GM21723 (cell line): ENCODE data around the gene SAMD10.
A peak's percentile ranks its signal among the peaks of the same experiment; 100 is the strongest.
"Not testable (repeated sequence)": the region's sequence is repeated elsewhere in the genome, so short reads cannot be mapped to it uniquely, and the experiment has no call there.

Experiments used
- ATAC-seq: cut with Tn5 transposase; IDR thresholded peaks from one replicate; pipeline ENCODE4 v1.9.1; 2021; ENCODE audit warnings: mild to moderate bottlenecking, moderate library complexity; ENCODE audit not compliant: unreplicated experiment

The SAMD10 gene

DNA sequence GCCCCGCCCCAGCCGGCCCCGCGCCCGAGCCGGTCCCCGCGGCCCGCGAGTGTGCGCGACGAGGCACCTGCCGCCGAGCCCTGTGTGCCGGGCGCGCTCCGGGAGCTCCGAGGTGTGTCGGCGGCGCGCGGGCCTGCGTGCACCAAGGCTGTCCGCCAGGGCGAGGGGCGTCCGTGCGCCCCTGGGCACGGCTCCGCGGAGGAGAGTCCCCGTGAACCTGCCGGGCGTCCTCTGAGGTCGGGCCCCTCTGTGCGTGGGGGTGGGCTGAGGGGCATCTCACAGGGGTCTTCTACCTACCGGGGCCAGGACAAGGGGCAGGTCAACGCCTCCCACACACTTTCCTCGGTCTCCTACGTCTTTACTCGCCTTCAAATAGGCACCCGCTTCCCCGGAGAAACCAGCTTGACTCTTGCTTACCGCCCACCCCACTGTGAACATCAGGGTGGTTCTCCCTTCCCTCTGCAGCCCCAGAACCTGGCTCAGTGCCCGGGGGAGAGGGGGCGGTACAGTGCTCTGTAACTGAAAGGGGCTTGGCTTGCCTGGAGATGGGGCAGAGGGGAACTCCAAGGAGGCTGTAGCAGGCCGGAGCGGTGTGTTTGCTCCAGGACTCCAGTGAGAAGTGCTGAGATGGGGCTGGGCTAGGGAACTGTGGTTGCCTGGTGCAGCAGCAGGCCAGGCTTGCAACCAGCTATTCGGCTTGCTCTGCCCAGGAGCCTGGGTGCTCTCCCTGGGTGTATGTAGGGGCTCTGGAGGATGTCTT lies at the start of gene SAMD10:
Gene SAMD10 (minus strand): TSS at position 86 of the 760 bp plus-strand sequence. CDS start 175 bp downstream, outside the sequence.
- peak; percentile 37 for ATAC-seq

DNA sequence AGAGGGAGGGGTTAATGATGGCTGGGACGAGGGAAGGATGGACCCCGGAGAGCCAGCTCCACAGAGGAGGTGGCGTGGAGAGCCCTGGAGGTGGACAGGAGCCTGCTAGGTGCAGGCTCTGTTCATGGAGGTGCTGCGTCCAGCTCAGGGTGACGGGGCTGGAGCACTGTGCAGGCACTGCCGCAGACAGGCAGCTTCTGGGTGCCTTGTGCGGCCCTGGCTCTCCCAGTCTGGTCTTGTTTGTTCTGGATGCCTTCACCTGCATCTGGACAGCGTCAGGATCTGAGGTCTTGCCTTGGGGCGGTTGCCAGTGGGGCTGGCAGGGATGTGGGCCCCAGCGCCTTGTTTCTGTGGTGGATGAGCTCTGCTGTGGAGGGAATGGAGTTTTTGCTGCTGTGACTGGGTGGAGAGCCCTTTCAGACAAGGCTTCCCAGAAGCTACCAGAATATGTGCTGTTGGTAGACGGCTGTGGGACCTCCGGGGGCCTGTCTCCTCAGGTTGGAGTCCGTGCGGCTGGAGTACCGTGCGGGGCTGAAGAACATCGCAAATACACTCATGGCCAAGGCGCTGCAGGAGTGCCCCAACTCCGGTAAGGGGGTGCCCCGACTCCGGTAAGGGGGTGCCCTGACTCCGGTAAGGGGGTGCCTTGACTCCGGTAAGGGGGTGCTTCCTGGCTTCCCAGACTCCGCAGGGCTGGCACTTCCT lies 48.7 kb upstream of the SAMD10 start:
- ATAC-seq: no peak

DNA sequence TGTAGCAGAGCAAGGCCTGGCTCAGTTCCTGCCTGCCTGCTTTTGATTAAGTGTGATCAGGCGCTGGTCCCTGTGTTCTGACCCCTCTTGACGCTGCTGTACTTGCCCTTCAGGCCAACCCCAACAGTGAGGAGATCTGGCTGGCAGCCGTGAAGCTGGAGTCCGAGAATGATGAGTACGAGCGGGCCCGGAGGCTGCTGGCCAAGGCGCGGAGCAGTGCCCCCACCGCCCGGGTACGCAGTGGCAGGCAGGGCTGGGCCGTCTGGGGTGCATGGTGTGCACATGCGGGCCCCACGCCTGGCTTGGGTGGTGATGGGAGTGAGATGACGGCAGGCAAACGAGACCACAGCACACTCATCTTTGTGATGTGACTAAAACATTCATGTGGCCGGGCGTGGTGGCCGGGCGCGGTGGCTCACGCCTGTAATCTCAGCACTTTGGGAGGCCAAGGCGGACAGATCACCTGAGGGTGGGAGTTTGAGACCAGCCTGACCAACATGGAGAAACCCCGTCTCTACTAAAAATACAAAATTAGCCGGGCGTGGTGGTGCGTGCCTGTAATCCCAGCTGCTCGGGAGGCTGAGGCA lies 46.5 kb upstream of the SAMD10 start:
- ATAC-seq: no peak

DNA sequence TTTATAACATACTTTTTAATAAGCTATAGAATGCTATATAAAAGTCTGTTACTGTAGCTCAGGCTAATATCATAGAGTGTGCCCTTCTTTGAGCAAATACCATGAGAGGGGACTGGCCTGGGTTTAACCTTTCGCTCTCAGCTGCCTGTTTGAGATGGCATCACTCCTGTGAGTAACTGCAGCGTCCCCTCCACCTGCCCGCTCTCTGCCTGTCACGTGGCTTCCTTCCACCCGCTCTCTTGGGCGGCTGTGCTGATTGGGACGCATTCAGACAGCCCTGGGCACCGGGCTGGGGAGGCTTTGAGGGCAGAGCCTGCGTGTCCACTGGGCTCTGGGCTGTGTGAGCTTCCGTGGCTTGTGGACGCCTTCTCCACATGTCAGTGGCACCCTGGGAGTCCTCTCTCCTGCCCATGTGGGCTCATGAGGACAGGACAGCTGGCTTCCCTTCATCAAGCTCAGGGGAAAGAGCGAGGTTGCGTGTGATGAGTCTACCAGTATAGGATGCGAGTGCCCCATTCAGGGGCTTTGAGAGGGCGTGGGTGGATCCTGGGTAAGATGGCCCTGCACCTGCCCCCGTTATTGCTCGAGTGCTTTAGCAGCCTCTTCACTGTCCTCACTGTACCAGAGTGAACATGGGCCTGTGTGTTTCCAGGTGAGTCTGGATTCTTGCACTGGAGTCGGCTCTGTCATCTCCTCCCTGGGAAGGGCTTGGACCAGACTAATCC lies 45.8 kb upstream of the SAMD10 start:
- ATAC-seq: no peak

DNA sequence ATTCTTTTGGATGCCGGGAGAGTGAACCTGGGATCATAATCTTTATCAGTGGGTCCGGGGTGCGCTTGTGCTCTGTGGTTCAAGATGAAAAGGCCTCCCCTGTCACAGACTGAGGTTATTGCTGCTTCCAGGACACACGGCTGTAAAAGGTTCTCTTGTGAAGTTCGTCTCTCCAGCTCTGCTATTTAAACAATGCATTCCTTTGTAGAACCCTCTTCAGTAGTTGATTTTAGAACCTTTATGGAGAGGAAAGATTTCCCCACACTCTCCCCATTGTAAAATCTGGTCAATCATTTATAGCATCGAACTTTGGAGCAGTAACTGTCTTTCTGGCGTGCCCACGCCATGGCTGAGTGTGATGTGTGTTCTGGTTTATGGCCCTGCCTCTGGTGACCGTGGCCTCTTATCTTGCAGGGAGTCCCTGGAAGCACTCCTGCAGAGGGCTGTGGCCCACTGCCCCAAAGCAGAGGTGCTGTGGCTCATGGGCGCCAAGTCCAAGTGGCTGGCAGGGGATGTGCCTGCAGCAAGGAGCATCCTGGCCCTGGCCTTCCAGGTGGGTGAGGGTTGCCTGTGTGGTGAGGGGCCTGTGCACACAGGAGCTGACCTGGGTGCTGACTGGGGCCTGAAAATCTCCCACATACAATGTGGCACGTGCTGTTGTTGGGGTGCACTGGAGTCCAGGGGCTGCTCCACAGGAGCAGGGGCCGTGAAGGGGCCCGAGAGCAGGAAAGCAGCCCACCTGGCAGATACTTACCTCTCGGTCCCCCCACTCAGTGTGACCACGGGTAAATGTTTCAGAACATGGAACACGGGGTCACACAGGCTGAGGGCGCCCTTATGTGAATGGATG lies 44.9 kb upstream of the SAMD10 start:
- no peak for ATAC-seq

DNA sequence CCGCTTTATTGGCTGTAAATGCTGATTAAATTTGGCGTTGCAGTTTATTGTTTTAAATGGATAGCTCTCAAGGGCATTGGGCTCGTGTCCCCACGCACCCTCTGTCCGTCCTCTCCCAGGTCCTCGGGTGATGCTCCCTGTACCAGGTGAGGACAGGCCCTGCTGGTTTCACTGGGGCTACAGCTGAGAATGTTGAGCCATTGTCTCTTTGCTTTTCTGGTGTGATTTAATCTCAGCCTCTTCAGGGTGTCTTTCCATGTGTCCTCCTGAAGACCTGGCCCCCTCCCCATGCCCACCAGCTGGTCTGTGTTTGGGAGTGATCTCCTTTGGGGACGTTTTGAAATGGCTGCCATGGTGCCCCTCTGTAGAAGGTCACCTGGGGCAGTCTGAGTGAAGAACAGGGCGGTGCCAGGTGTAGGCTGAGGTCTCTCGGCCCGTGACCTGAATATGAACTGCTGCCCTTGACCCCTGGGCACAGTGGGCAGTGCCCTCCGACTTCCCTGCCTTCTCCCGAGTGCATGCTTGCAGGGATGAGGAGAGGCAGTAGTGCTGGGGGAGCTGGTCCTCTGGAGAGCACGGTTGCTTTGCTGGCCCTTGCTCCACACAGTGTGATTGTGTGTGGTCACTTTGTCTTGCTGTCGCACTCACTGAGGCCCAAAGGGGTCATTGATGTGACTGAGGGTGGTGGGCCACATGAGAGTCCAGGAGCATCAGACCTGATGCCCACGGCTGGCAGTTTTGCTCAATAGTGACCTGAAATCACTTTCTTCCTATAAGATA lies 44.1 kb upstream of the SAMD10 start:
- ATAC-seq: no peak

DNA sequence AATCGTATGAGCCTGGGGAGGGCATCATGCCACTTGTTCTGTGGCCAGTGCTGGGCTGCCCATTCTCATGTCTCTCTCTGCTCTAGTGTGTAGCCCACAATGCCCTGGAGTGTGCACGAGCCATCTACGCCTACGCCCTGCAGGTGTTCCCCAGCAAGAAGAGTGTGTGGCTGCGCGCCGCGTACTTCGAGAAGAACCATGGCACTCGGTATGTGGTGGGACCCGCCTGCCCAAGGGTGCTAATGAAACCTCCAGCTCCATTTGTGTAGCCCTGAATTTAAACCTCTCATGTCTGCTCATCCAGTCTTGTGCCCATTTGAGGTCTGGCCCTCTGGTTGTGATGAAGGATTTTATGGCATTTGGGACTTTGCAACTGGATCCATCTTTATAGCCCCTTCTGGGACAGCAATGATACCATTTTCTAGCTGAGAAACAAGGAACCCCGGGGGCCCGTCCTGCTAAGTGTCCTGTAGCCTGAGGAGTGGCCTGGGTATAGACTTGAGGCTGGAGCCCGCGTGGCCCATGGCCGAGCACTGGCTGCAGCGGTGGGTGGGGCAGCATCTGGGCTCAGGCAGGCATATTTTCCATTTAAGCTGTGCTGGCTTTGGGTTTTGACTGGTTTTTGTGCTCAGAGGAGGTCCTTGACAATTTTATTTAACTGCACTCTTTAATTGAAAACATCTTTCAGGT lies 43.4 kb upstream of the SAMD10 start:
- no peak for ATAC-seq

DNA sequence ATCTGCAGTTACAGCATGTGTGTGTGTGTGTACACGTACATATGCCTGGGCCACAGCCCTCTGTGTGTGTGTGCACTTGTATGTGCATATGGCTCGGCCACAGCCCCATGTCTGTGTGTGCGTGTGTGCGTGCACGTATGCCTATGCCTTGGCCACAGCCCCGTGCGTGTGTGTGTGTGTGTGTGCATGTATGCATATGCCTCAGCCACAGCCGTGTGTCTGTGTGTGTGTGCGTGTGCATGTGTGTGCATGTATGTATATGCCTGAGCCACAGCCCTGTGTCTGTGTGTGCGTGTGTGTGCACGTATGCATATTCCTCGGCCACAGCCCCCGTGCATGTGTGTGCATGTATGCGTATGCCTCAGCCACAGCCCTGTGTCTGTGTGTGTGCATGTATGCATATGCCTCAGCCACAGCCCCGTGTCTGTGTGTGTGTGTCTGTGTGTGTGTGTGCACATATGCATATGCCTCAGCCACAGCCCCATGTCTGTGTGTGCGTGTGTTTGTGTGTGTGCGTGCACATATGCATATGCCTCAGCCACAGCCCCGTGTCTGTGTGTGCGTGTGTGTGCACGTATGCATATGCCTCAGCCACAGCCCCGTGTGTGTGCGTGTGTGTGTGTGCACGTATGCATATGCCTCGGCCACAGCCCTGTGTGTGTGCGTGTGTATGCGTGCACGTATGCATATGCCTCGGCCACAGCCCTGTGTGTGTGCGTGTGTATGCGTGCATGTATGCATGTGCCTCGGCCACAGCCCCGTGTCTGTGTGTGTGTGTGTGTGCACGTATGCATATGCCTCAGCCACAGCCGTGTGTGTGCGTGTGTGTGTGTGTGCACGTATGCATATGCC lies 41.9 kb upstream of the SAMD10 start:
- ATAC-seq: no peak

DNA sequence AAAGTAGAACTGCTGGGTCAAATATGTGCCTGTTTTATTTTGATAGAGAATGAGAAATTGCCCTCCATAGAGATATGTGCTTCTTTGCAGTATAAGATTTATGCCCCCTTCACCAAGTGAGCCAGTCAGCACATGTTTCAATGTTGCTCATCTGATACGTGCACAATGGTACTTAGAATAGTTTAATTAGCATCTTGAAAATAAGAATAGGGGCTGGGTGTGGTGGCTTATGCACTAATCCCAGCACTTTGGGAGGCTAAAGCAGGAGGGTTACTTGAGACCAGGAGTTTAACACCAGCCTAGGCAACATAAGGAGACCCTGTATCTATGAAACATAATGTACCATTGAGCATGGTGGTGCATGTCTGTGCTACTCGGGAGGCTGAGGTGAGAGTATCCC lies 36.2 kb upstream of the SAMD10 start:
- ATAC-seq: no peak

DNA sequence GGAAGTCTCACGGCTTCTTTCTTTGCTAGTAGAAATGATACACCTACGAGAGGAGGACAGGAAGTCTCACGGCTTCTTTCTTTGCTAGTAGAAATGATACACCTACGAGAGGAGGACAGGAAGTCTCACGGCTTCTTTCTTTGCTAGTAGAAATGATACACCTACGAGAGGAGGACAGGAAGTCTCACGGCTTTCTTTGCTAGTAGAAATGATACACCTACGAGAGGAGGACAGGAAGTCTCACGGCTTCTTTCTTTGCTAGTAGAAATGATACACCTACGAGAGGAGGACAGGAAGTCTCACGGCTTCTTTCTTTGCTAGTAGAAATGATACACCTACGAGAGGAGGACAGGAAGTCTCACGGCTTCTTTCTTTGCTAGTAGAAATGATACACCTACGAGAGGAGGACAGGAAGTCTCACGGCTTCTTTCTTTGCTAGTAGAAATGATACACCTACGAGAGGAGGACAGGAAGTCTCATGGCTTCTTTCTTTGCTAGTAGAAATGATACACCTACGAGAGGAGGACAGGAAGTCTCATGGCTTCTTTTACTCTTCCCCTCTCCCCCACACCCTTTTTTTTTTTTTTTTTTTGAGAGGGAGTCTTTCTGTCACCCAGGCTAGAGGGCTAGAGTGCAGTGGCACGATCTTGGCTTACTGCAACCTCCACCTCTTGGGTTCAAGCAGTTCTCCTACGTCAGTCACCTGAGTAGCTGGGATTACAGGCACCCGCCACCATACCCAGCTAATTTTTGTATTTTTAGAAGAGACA lies 33.1 kb upstream of the SAMD10 start:
- not testable (repeated sequence) for ATAC-seq

DNA sequence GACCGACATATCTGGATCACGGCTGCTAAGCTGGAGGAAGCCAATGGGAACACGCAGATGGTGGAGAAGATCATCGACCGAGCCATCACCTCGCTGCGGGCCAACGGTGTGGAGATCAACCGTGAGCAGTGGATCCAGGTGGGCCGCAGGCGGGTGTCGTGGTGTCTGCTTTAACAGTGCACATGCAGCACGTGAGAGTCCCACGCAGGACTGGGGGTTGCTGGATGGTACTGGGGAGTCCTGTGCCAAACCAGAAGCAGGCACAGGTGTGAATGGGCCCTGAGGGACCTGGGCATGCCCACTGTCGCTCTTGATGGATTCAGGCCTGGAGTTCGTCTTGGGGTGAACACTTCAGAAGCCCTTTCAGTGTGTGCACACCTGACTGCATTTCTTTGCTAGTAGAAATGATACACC lies 31.9 kb upstream of the SAMD10 start:
- ATAC-seq: no peak

DNA sequence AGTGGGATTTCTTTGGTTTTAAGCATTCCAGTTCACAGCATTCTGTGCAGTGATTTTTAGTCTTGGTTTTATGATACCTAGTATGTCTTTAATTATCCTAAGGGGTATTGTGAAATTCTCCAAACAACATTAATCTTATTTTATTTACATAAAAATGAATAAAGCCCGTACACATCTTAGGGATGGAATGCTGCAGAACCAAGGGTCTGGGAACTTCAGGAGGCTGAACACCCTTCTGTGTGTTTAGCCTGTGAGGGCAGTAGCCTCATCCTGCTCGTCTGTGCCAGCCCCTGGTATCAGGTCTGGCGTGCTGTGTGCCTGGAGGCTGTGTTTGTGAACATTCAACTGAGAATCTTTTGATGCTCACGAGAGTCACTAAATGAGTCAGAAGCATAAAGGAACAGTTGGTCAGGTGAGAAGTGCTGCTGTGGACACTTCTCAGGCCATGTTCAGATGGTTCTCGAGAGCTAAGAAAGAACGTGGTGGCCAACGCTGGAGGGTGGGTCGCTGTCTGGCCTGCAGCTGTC lies 31.3 kb upstream of the SAMD10 start:
- ATAC-seq: no peak

DNA sequence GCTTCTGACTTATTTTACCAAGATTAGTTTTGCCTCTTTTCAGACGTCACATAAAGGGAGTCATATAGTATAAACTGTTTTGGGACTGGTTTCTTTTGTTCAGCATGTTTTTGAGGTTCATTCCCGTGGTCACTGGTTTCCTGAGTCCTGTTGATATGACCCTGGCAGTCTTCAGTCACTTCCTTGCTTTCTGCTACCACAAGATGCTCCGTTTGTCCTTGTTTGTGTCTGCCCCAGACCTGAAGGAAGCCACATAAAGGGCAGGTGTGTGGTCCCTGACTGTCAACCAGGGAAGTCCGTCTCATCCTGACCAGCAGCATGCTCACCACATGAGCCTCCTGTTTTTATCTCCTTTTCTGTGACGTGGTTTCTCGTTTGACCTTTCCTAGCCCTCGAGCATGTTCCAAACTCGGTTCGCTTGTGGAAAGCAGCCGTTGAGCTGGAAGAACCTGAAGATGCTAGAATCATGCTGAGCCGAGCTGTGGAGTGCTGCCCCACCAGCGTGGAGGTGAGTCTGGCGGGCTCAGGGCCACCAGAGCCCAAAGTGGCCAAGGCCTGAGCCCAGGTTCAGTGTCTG lies 30.5 kb upstream of the SAMD10 start:
- ATAC-seq: no peak

DNA sequence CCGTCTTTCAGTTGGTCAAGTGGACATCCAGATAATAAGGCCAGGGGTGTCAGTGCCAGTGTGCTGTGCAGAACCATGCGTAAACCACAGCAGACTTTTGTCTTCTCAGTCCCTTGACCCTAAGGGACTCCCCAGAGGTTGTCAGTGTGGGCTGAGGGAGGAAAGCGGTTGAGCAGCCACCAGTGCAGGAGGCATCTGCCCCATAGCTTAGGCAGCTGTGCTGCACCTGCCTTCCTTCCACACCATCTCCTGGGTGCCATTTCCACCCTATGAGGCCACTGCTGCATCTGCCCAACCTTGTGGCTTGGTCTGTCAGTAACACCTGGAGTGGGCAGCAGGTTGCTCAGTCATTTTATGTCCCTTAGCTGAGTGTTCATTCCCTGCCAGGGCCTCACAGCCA lies 27.5 kb upstream of the SAMD10 start:
- no peak for ATAC-seq

DNA sequence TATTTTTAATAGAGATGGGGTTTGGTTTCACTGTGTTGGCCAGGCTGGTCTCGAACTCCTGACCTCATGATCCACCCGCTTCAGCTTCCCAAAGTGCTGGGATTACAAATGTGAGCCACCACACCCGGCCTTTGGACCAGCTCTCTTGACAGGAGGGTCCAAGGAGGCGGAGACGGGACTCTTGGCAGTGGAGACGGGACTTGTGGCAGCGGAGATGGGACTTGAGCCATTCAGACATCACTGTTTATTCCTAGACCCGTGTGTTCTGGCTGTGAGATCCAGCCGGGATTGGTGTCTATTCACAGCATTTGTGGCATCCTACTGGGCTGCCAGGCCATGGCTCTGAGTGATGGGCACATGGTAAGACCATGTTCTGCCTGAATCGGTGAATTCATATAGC lies 27.0 kb upstream of the SAMD10 start:
- no peak for ATAC-seq

DNA sequence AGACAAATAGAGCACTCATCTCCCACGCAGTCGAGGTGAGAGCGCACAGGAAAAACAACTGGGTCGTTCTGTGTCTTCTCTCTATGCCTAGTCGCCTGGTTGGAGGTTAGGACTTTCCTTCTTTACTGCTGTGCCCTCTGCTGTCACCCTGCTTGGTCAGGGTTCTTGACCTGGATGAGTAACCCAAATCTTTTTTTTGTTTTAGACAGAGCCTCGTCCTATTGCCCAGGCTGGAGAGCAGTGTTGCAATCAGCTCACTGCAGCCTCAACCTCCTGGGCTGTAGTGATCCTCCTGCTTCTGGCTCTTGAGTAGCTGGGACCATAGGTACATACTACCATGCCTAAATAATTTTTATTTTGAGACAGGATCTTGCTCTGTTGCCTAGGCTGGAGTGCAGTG lies 26.0 kb upstream of the SAMD10 start:
- no peak for ATAC-seq
